Measurements from ENCODE around the gene MINDY4B.

Gene MINDY4B

GRCh38 chr3:150913133-150913922 lies 8.1 kb upstream of the MINDY4B start:
- H3K9me3 Mint-ChIP-seq (ENCODE audit: low read depth) = no peaks in the 10 kb centered on the region
- no peaks in the 10 kb centered on the region for H3K4me1 Mint-ChIP-seq (ENCODE audit: low read depth)
- no peak overlapping the region for H3K27ac Mint-ChIP-seq
- no peaks in the 10 kb centered on the region for H3K36me3 Mint-ChIP-seq
- H3K4me3 Mint-ChIP-seq = no peak overlapping the region
- peaks cover 5% of the 10 kb centered on the region for H3K27me3 Mint-ChIP-seq

GRCh38 chr3:150912501-150912900 lies 7.3 kb upstream of the MINDY4B start:
- Mint-ChIP-seq H3K27me3 (peaks cover 7% of the 10 kb centered on the region), H3K36me3 (no peaks in the 10 kb centered on the region), H3K4me1 (ENCODE audit: low read depth) (no peaks in the 10 kb centered on the region), H3K9me3 (ENCODE audit: low read depth) (no peaks in the 10 kb centered on the region), H3K4me3 (no peak overlapping the region), H3K27ac (no peak overlapping the region)

DNA sequence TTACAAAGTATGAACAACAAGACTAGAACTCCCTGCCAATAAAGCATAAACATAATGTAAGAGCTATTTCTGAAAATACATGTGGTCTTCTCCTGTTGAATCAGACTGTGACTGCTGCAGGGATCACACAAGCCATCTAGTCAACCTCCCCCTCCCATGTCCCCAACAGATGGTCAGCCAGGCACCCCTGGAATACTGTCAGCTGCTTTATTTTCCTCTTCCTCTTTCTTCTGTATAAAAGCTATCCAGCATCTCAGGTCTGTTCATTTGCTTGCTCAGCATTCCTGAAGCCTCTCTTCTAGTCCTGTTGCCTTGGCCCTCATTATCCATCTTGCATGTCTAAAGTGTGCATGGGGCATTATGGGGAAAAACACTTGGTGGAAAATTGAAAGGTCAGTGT lies 6.5 kb upstream of the MINDY4B start:
- no peak overlapping the region for H3K4me3 Mint-ChIP-seq
- peaks cover 8% of the 10 kb centered on the region for H3K27me3 Mint-ChIP-seq
- no peaks in the 10 kb centered on the region for H3K36me3 Mint-ChIP-seq
- H3K27ac Mint-ChIP-seq = no peak overlapping the region
- H3K4me1 Mint-ChIP-seq (ENCODE audit: low read depth) = no peaks in the 10 kb centered on the region
- no peaks in the 10 kb centered on the region for H3K9me3 Mint-ChIP-seq (ENCODE audit: low read depth)

DNA sequence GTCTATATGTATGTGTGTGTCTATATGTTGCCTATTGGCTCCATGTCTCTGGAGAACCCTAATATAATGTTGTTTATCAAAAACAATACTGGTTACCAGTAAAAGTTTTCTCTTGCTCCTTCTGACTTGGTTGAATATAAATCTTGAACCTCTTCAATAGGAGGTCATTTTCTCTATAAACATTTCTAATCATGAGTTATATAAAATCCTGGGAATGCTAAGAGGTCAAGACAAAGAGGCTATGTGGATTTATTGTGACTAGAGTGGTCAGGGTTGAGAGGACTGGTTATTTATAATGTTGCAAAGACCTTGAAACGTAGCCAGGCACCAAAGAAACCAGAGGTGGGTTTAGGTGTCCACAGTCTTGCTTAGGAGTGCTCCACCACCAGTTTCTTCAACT lies 1.2 kb upstream of the MINDY4B start:
- Mint-ChIP-seq H3K4me1 (ENCODE audit: low read depth) (no peaks in the 10 kb centered on the region), H3K27me3 (peaks cover 10% of the 10 kb centered on the region), H3K4me3 (no peak overlapping the region)

GRCh38 chr3:150905746-150906145 lies 507 bp upstream of the MINDY4B start:
- H3K27ac Mint-ChIP-seq = no peak overlapping the region
- H3K9me3 Mint-ChIP-seq (ENCODE audit: low read depth) = no peaks in the 10 kb centered on the region
- H3K4me1 Mint-ChIP-seq (ENCODE audit: low read depth) = no peaks in the 10 kb centered on the region
- H3K4me3 Mint-ChIP-seq = no peak overlapping the region
- no peaks in the 10 kb centered on the region for H3K36me3 Mint-ChIP-seq
- H3K27me3 Mint-ChIP-seq = peaks cover 8% of the 10 kb centered on the region

More for the DNA sequence above, 1.2 kb upstream of the MINDY4B start:
- Mint-ChIP-seq H3K9me3 (ENCODE audit: low read depth) (no peaks in the 10 kb centered on the region), H3K36me3 (no peaks in the 10 kb centered on the region), H3K27ac (no peak overlapping the region)

- Mint-ChIP-seq H3K36me3 (no peaks in the 10 kb centered on the region), H3K27me3 (peaks cover 7% of the 10 kb centered on the region), H3K9me3 (ENCODE audit: low read depth) (no peaks in the 10 kb centered on the region), H3K4me3 (no peak overlapping the region), H3K4me1 (ENCODE audit: low read depth) (no peaks in the 10 kb centered on the region), H3K27ac (no peak overlapping the region)
Observed at GRCh38 chr3:150902988-150903387, 2.3 kb downstream of the MINDY4B start.

GRCh38 chr3:150901793-150902192 lies 3.4 kb downstream of the MINDY4B start:
- peaks cover 4% of the 10 kb centered on the region for H3K27me3 Mint-ChIP-seq
- no peak overlapping the region for H3K27ac Mint-ChIP-seq
- no peaks in the 10 kb centered on the region for H3K9me3 Mint-ChIP-seq (ENCODE audit: low read depth)
- H3K4me3 Mint-ChIP-seq = no peak overlapping the region
- no peaks in the 10 kb centered on the region for H3K4me1 Mint-ChIP-seq (ENCODE audit: low read depth)
- H3K36me3 Mint-ChIP-seq = no peaks in the 10 kb centered on the region

GRCh38 chr3:150899141-150899540 lies 6.1 kb downstream of the MINDY4B start:
- Mint-ChIP-seq H3K27me3 (peaks cover 2% of the 10 kb centered on the region), H3K27ac (no peak overlapping the region), H3K4me3 (no peak overlapping the region), H3K4me1 (ENCODE audit: low read depth) (no peaks in the 10 kb centered on the region), H3K36me3 (no peaks in the 10 kb centered on the region), H3K9me3 (ENCODE audit: low read depth) (no peaks in the 10 kb centered on the region)

DNA sequence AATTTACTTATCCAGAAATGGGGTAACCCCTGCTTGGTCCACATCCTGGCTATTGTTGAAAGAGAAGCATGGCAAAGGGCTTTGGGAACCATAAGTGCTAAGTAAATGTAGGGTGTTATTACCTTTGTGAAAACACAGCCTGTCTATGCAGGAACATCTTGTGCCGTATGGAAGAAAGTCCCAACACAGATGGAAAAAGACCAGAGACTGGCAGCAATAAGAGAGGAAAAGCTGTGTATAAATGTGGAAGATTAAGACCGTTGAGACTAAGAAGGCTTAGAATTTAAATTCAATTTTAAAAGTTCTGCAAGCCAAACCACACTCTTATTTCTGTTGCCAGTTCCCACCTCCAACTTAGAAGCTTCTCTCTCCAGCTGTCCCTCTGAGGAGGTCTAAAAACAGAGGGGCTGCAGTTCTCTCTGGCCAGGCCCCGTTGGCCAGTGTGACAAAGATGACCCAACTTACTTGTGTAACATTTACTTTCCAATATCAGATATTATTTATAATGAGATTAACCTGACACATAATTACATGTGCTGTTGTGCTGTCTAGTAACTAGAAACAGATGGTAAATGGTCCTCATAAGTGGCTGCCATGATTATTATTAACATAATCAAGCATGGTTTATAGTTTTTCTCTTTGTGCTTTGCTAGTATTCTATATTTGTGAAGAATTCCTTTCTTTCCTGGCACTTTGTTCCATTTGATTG lies 7.0 kb downstream of the MINDY4B start:
- H3K4me3 Mint-ChIP-seq = no peak overlapping the region
- H3K4me1 Mint-ChIP-seq (ENCODE audit: low read depth) = no peaks in the 10 kb centered on the region
- H3K27ac Mint-ChIP-seq = no peak overlapping the region
- H3K36me3 Mint-ChIP-seq = no peaks in the 10 kb centered on the region
- H3K27me3 Mint-ChIP-seq = no peaks in the 10 kb centered on the region
- H3K9me3 Mint-ChIP-seq (ENCODE audit: low read depth) = no peaks in the 10 kb centered on the region

GRCh38 chr3:150897592-150897991 lies 7.6 kb downstream of the MINDY4B start:
- no peaks in the 10 kb centered on the region for H3K27me3 Mint-ChIP-seq
- H3K4me3 Mint-ChIP-seq = no peak overlapping the region
- H3K9me3 Mint-ChIP-seq (ENCODE audit: low read depth) = no peaks in the 10 kb centered on the region
- H3K36me3 Mint-ChIP-seq = no peaks in the 10 kb centered on the region
- H3K4me1 Mint-ChIP-seq (ENCODE audit: low read depth) = no peaks in the 10 kb centered on the region
- no peak overlapping the region for H3K27ac Mint-ChIP-seq

GRCh38 chr3:150890831-150891230 lies 14.4 kb downstream of the MINDY4B start:
- Mint-ChIP-seq H3K9me3 (ENCODE audit: low read depth) (no peaks in the 10 kb centered on the region), H3K27ac (no peak overlapping the region), H3K4me1 (ENCODE audit: low read depth) (no peaks in the 10 kb centered on the region), H3K4me3 (no peak overlapping the region), H3K27me3 (peaks cover 6% of the 10 kb centered on the region), H3K36me3 (no peaks in the 10 kb centered on the region)

DNA sequence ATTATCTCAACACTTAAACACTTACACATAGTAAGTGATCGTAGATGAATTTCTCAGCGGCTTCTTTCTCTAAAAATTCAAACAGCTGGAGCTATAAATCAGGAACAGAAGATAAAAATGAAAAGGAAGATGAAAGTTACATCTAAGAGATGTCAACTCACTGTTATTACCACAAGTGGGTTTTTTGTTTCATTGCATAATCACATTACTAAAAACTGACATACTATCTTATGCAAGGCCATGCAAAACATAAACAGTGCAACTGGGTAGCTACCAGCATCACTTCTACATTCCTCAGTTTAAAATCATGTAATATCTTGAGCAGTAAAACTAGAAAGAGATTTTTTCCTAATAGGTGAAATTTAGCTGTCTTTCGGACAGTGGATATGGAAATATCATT lies 14.9 kb downstream of the MINDY4B start:
- no peak overlapping the region for H3K4me3 Mint-ChIP-seq
- H3K9me3 Mint-ChIP-seq (ENCODE audit: low read depth) = no peaks in the 10 kb centered on the region
- no peak overlapping the region for H3K27ac Mint-ChIP-seq

GRCh38 chr3:150889106-150889505 lies 16.1 kb downstream of the MINDY4B start:
- H3K4me3 Mint-ChIP-seq = no peak overlapping the region
- no peaks in the 10 kb centered on the region for H3K9me3 Mint-ChIP-seq (ENCODE audit: low read depth)
- no peaks in the 10 kb centered on the region for H3K4me1 Mint-ChIP-seq (ENCODE audit: low read depth)
- no peaks in the 10 kb centered on the region for H3K36me3 Mint-ChIP-seq
- H3K27ac Mint-ChIP-seq = no peak overlapping the region
- H3K27me3 Mint-ChIP-seq = peaks cover 6% of the 10 kb centered on the region

More for the DNA sequence above, 14.9 kb downstream of the MINDY4B start:
- Mint-ChIP-seq H3K4me1 (ENCODE audit: low read depth) (no peaks in the 10 kb centered on the region), H3K36me3 (no peaks in the 10 kb centered on the region), H3K27me3 (peaks cover 6% of the 10 kb centered on the region)

GRCh38 chr3:150887031-150887430 lies 18.2 kb downstream of the MINDY4B start:
- H3K27me3 Mint-ChIP-seq = peaks cover 9% of the 10 kb centered on the region
- H3K4me3 Mint-ChIP-seq = no peak overlapping the region
- H3K4me1 Mint-ChIP-seq (ENCODE audit: low read depth) = no peaks in the 10 kb centered on the region
- H3K9me3 Mint-ChIP-seq (ENCODE audit: low read depth) = no peaks in the 10 kb centered on the region
- H3K36me3 Mint-ChIP-seq = no peaks in the 10 kb centered on the region
- H3K27ac Mint-ChIP-seq = no peak overlapping the region

- H3K27me3 Mint-ChIP-seq = peaks cover 12% of the 10 kb centered on the region
- no peaks in the 10 kb centered on the region for H3K4me1 Mint-ChIP-seq (ENCODE audit: low read depth)
- H3K4me3 Mint-ChIP-seq = no peak overlapping the region
- H3K9me3 Mint-ChIP-seq (ENCODE audit: low read depth) = no peaks in the 10 kb centered on the region
- no peak overlapping the region for H3K27ac Mint-ChIP-seq
- H3K36me3 Mint-ChIP-seq = no peaks in the 10 kb centered on the region
Observed at GRCh38 chr3:150885535-150885934, 19.7 kb downstream of the MINDY4B start.
